ENCODE data around the gene TRIM71. TPM values are rescaled to one million over a fixed set of nuclear protein-coding genes. Genes with fewer than 3 reads are reported as not detected.
"Not testable (repeated sequence)": the region's sequence is repeated elsewhere in the genome, so short reads cannot be mapped to it uniquely, and the experiment has no call there.

TRIM71 gene
- total and polyA plus RNA-seq, 5 donors from 2014 or later, result 0.03 to 0.47 (median 0.06) TPM

GRCh38 chr3:32845546-32845945 lies 27.7 kb downstream of the TRIM71 start:
- not testable (repeated sequence) for H3K9me3 Mint-ChIP-seq; H3K4me1 ChIP-seq (ENCODE audit: control insufficient read depth, insufficient read depth, low read length, poor library complexity, severe bottlenecking); H3K27ac Mint-ChIP-seq; H3K9me3 ChIP-seq (ENCODE audit: control insufficient read depth in 2 of 2, low read length in 2 of 2); H3K4me3 ChIP-seq (ENCODE audit: low read depth, low read length); H3K27me3 ChIP-seq (ENCODE audit: control insufficient read depth, insufficient read depth, low read length); H3K36me3 ChIP-seq (ENCODE audit: control insufficient read depth, insufficient read depth, low read length); ATAC-seq (ENCODE audit: low read depth in 2 of 2); H3K4me3 Mint-ChIP-seq; H3K27ac ChIP-seq (ENCODE audit: insufficient read depth, low read length, poor library complexity, severe bottlenecking); H3K36me3 Mint-ChIP-seq; DNase-seq
- Mint-ChIP-seq H3K4me1 (peaks cover 4 to 15% (median 10%) of the 10 kb centered on the region in 4 donors), H3K27me3 (peaks cover 14% of the 10 kb centered on the region)

- not testable (repeated sequence) for H3K9me3 Mint-ChIP-seq; H3K9me3 ChIP-seq (ENCODE audit: control insufficient read depth in 2 of 2, low read length in 2 of 2); H3K27ac Mint-ChIP-seq; H3K36me3 ChIP-seq (ENCODE audit: control insufficient read depth, insufficient read depth, low read length); DNase-seq; H3K27ac ChIP-seq (ENCODE audit: insufficient read depth, low read length, poor library complexity, severe bottlenecking); H3K4me3 Mint-ChIP-seq; H3K27me3 ChIP-seq (ENCODE audit: control insufficient read depth, insufficient read depth, low read length); H3K4me3 ChIP-seq (ENCODE audit: low read depth, low read length); H3K36me3 Mint-ChIP-seq; ATAC-seq (ENCODE audit: low read depth in 2 of 2); H3K4me1 ChIP-seq (ENCODE audit: control insufficient read depth, insufficient read depth, low read length, poor library complexity, severe bottlenecking)
- H3K4me1 Mint-ChIP-seq, result peaks cover 4 to 11% (median 10%) of the 10 kb centered on the region in 4 donors
- H3K27me3 Mint-ChIP-seq, result peaks cover 10% of the 10 kb centered on the region
Measured at GRCh38 chr3:32847045-32847444, 29.2 kb downstream of the TRIM71 start.

GRCh38 chr3:32847528-32847927 lies 29.7 kb downstream of the TRIM71 start:
- no peaks in the 10 kb centered on the region for H3K9me3 ChIP-seq (ENCODE audit: control insufficient read depth in 2 of 2, low read length in 2 of 2)
- H3K4me1 Mint-ChIP-seq, result peaks cover 4 to 7% (median 5%) of the 10 kb centered on the region in 4 donors
- H3K27ac Mint-ChIP-seq, result no peak overlapping the region
- ATAC-seq (ENCODE audit: low read depth in 2 of 2) (no peak), DNase-seq (no peak)
- H3K27me3 Mint-ChIP-seq, result peaks cover 10% of the 10 kb centered on the region
- no peak overlapping the region for H3K4me3 Mint-ChIP-seq
- H3K36me3 Mint-ChIP-seq, result no peaks in the 10 kb centered on the region
- H3K27ac ChIP-seq (ENCODE audit: insufficient read depth, low read length, poor library complexity, severe bottlenecking), result no peak overlapping the region
- no peak overlapping the region for H3K4me3 ChIP-seq (ENCODE audit: low read depth, low read length)
- H3K27me3 ChIP-seq (ENCODE audit: control insufficient read depth, insufficient read depth, low read length), result no peaks in the 10 kb centered on the region
- H3K4me1 ChIP-seq (ENCODE audit: control insufficient read depth, insufficient read depth, low read length, poor library complexity, severe bottlenecking), result peaks cover 7% of the 10 kb centered on the region
- no peaks in the 10 kb centered on the region for H3K9me3 Mint-ChIP-seq
- no peaks in the 10 kb centered on the region for H3K36me3 ChIP-seq (ENCODE audit: control insufficient read depth, insufficient read depth, low read length)

- Mint-ChIP-seq H3K4me3 (no peak overlapping the region), H3K36me3 (no peaks in the 10 kb centered on the region), H3K4me1 (peaks cover 0 to 4% (median 0%) of the 10 kb centered on the region in 4 donors), H3K27me3 (peaks cover 10% of the 10 kb centered on the region), H3K27ac (no peak overlapping the region), H3K9me3 (no peaks in the 10 kb centered on the region)
- H3K27me3 ChIP-seq (ENCODE audit: control insufficient read depth, insufficient read depth, low read length), result no peaks in the 10 kb centered on the region
- H3K9me3 ChIP-seq (ENCODE audit: control insufficient read depth in 2 of 2, low read length in 2 of 2), result no peaks in the 10 kb centered on the region
- ATAC-seq (ENCODE audit: low read depth in 2 of 2), result no peak
- no peaks in the 10 kb centered on the region for H3K4me1 ChIP-seq (ENCODE audit: control insufficient read depth, insufficient read depth, low read length, poor library complexity, severe bottlenecking)
- H3K36me3 ChIP-seq (ENCODE audit: control insufficient read depth, insufficient read depth, low read length), result no peaks in the 10 kb centered on the region
- DNase-seq, result no peak
- no peak overlapping the region for H3K27ac ChIP-seq (ENCODE audit: insufficient read depth, low read length, poor library complexity, severe bottlenecking)
- H3K4me3 ChIP-seq (ENCODE audit: low read depth, low read length), result no peak overlapping the region
Measured at GRCh38 chr3:32848215-32848614, 30.4 kb downstream of the TRIM71 start.

- DNase-seq (no peak), ATAC-seq (ENCODE audit: low read depth in 2 of 2) (no peak)
- H3K27me3 ChIP-seq (ENCODE audit: control insufficient read depth, insufficient read depth, low read length), result no peaks in the 10 kb centered on the region
- H3K27ac ChIP-seq (ENCODE audit: insufficient read depth, low read length, poor library complexity, severe bottlenecking), result no peak overlapping the region
- peaks cover 0 to 4% (median 0%) of the 10 kb centered on the region in 4 donors for H3K4me1 Mint-ChIP-seq
- no peaks in the 10 kb centered on the region for H3K9me3 Mint-ChIP-seq
- no peaks in the 10 kb centered on the region for H3K36me3 Mint-ChIP-seq
- no peaks in the 10 kb centered on the region for H3K36me3 ChIP-seq (ENCODE audit: control insufficient read depth, insufficient read depth, low read length)
- H3K9me3 ChIP-seq (ENCODE audit: control insufficient read depth in 2 of 2, low read length in 2 of 2), result no peaks in the 10 kb centered on the region
- no peak overlapping the region for H3K27ac Mint-ChIP-seq
- H3K27me3 Mint-ChIP-seq, result peaks cover 10% of the 10 kb centered on the region
- H3K4me3 ChIP-seq (ENCODE audit: low read depth, low read length), result no peak overlapping the region
- H3K4me1 ChIP-seq (ENCODE audit: control insufficient read depth, insufficient read depth, low read length, poor library complexity, severe bottlenecking), result no peaks in the 10 kb centered on the region
- no peak overlapping the region for H3K4me3 Mint-ChIP-seq
Measured at GRCh38 chr3:32849046-32849445, 31.2 kb downstream of the TRIM71 start.

- Mint-ChIP-seq H3K9me3 (peaks cover 0 to 1% (median 0%) of the 10 kb centered on the region in 7 donors), H3K27ac (no peak overlapping the region), H3K36me3 (no peaks in the 10 kb centered on the region), H3K4me3 (no peak overlapping the region), H3K4me1 (peaks cover 0 to 4% (median 0%) of the 10 kb centered on the region in 4 donors), H3K27me3 (peaks cover 15% of the 10 kb centered on the region)
- no peaks in the 10 kb centered on the region for H3K4me1 ChIP-seq (ENCODE audit: control insufficient read depth, insufficient read depth, low read length, poor library complexity, severe bottlenecking)
- ATAC-seq (ENCODE audit: low read depth in 2 of 2) (no peak), DNase-seq (no peak)
- no peaks in the 10 kb centered on the region for H3K27me3 ChIP-seq (ENCODE audit: control insufficient read depth, insufficient read depth, low read length)
- H3K9me3 ChIP-seq (ENCODE audit: control insufficient read depth in 2 of 2, low read length in 2 of 2), result no peaks in the 10 kb centered on the region
- H3K27ac ChIP-seq (ENCODE audit: insufficient read depth, low read length, poor library complexity, severe bottlenecking), result no peak overlapping the region
- no peaks in the 10 kb centered on the region for H3K36me3 ChIP-seq (ENCODE audit: control insufficient read depth, insufficient read depth, low read length)
- H3K4me3 ChIP-seq (ENCODE audit: low read depth, low read length), result no peak overlapping the region
Measured at GRCh38 chr3:32850226-32850625, 32.4 kb downstream of the TRIM71 start.

GRCh38 chr3:32850636-32851035 lies 32.8 kb downstream of the TRIM71 start:
- no peaks in the 10 kb centered on the region for H3K9me3 ChIP-seq (ENCODE audit: control insufficient read depth in 2 of 2, low read length in 2 of 2)
- DNase-seq (no peak), ATAC-seq (ENCODE audit: low read depth in 2 of 2) (no peak)
- H3K27ac Mint-ChIP-seq, result no peak overlapping the region
- peaks cover 0 to 4% (median 0%) of the 10 kb centered on the region in 4 donors for H3K4me1 Mint-ChIP-seq
- peaks cover 0 to 1% (median 0%) of the 10 kb centered on the region in 7 donors for H3K9me3 Mint-ChIP-seq
- no peak overlapping the region for H3K4me3 Mint-ChIP-seq
- H3K27me3 Mint-ChIP-seq, result peaks cover 17% of the 10 kb centered on the region
- H3K27ac ChIP-seq (ENCODE audit: insufficient read depth, low read length, poor library complexity, severe bottlenecking), result no peak overlapping the region
- H3K4me1 ChIP-seq (ENCODE audit: control insufficient read depth, insufficient read depth, low read length, poor library complexity, severe bottlenecking), result no peaks in the 10 kb centered on the region
- H3K4me3 ChIP-seq (ENCODE audit: low read depth, low read length), result no peak overlapping the region
- H3K36me3 Mint-ChIP-seq, result no peaks in the 10 kb centered on the region
- no peaks in the 10 kb centered on the region for H3K27me3 ChIP-seq (ENCODE audit: control insufficient read depth, insufficient read depth, low read length)
- no peaks in the 10 kb centered on the region for H3K36me3 ChIP-seq (ENCODE audit: control insufficient read depth, insufficient read depth, low read length)

GRCh38 chr3:32852146-32852545 lies 34.3 kb downstream of the TRIM71 start:
- peaks cover 26% of the 10 kb centered on the region for H3K27me3 Mint-ChIP-seq
- Histone ChIP-seq H3K4me1 (ENCODE audit: control insufficient read depth, insufficient read depth, low read length, poor library complexity, severe bottlenecking) (no peaks in the 10 kb centered on the region), H3K9me3 (ENCODE audit: control insufficient read depth in 2 of 2, low read length in 2 of 2) (no peaks in the 10 kb centered on the region), H3K27me3 (ENCODE audit: control insufficient read depth, insufficient read depth, low read length) (no peaks in the 10 kb centered on the region), H3K27ac (ENCODE audit: insufficient read depth, low read length, poor library complexity, severe bottlenecking) (no peak overlapping the region), H3K36me3 (ENCODE audit: control insufficient read depth, insufficient read depth, low read length) (no peaks in the 10 kb centered on the region), H3K4me3 (ENCODE audit: low read depth, low read length) (no peak overlapping the region)
- H3K9me3 Mint-ChIP-seq, result peaks cover 0 to 1% (median 0%) of the 10 kb centered on the region in 7 donors
- ATAC-seq (ENCODE audit: low read depth in 2 of 2) (no peak), DNase-seq (no peak)
- no peaks in the 10 kb centered on the region for H3K36me3 Mint-ChIP-seq
- H3K4me3 Mint-ChIP-seq, result no peak overlapping the region
- peaks cover 0 to 4% (median 0%) of the 10 kb centered on the region in 4 donors for H3K4me1 Mint-ChIP-seq
- no peak overlapping the region for H3K27ac Mint-ChIP-seq
